COLO668 (cell line): ENCODE results near the gene ENPP3.
A peak's percentile ranks its signal among the peaks of the same experiment; 100 is the strongest.

ENCODE experiments used
- DNase-seq: peaks from one replicate; lab custom pipeline; 2025; ENCODE audit not compliant: unreplicated experiment; lab: John Stamatoyannopoulos, UW

ENPP3 gene

GRCh38 chr6:131642565-131642964 lies 5.5 kb downstream of the ENPP3 start:
- no peak for DNase-seq

- DNase-seq = no peak
Measured at GRCh38 chr6:131642987-131643611, 6.0 kb downstream of the ENPP3 start.

- no peak for DNase-seq
Measured at GRCh38 chr6:131643855-131644460, 6.9 kb downstream of the ENPP3 start.

DNA sequence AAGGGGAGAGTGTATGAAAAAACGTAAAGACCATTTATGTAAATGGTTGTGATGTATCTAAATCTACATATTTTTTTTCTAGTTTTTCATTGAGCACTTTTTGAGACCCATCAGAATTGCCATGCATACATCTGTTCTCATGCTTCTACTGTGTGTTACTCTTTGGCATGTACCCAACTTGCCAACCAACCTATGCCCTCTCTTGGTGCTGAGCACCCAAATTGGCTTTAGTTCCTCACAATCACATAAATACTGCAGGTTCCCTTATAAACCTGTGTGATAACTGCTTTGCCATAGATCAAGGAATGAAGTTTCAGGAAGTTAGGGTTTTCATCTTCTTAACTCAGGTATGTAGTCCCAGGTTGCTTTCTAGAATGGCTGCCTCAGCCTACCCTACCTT lies 7.8 kb downstream of the ENPP3 start:
- DNase-seq = no peak

DNA sequence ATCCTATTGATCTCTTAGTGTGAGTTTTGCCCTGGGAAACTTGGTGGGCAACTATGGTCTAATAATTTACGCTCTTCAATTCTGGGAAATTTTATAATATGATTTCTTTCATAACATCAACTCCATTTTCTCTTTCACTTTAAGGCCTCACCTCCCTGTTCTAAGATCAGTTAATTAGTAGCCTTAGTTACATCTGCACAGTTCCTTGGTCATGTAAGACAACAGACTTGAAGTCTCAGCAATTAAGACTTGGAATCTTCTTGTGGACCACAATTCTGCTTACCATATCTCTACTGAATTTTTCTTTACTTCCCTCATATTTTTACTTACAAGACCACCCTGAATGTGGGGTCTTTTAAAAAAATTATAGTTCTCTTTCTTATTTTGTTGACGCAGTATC lies 8.7 kb downstream of the ENPP3 start:
- DNase-seq = no peak

GRCh38 chr6:131646249-131646670 lies 9.2 kb downstream of the ENPP3 start:
- DNase-seq = no peak

- peak; percentile 65 for DNase-seq
Measured at GRCh38 chr6:131651782-131652181, 14.7 kb downstream of the ENPP3 start.

DNA sequence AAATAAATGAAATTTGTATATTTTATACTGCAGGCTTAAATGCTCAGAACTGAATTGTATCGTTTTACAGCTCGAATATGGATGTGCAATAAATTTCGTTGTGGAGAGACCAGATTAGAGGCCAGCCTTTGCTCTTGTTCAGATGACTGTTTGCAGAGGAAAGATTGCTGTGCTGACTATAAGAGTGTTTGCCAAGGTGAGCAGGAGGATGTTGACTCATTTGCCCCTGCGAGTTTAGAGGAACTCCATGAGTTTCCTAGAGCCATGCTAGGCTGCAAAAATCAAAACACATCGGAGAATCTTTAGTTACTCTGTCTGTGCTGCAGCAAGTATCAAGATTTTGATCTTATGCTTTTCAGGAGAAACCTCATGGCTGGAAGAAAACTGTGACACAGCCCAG lies 15.4 kb downstream of the ENPP3 start:
- DNase-seq = peak; percentile 5

DNA sequence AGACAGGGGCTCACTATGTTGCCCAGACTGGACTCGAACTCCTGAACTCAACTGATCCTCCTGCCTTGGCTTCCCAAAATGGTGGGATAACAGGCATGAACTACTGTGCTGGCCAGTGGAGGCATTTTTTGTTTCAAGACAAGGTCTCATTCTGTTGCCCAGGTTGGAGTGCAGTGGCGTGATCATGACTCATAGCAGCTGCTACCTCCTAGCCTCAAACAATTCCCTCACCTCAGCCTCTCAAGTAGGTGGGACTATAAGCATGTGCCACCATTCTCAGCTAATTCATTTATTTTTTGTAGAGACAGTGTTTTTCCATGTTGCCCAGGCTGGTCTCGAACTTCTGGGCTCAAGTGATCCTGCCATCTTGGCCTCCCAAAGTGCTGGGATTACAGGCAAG lies 17.2 kb downstream of the ENPP3 start:
- no peak for DNase-seq

DNA sequence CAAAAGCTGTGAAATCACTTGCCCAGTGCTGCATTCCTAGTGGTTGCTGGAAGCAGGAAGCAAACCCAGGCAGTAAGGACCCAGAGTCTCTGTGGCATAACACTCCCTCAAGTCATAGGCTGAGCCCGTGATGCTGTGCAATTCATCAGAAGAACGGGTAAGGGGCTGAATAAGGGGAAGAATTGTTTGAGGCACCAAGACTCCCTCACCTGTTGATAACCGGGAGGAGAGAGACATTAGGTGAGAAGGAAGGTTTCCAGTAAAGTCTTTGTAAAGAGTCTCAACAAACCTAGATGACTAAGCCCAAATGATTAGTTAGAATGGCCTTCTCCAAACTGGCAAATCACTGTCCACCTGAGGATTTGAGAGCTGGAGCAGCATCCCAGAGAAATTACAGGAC lies 18.3 kb downstream of the ENPP3 start:
- DNase-seq = no peak

GRCh38 chr6:131655951-131656350 lies 18.8 kb downstream of the ENPP3 start:
- no peak for DNase-seq

- no peak for DNase-seq
Measured at GRCh38 chr6:131656667-131657066, 19.6 kb downstream of the ENPP3 start.

- no peak for DNase-seq
Measured at GRCh38 chr6:131657222-131657621, 20.1 kb downstream of the ENPP3 start.

- DNase-seq = no peak
Measured at GRCh38 chr6:131657630-131658111, 20.6 kb downstream of the ENPP3 start.

DNA sequence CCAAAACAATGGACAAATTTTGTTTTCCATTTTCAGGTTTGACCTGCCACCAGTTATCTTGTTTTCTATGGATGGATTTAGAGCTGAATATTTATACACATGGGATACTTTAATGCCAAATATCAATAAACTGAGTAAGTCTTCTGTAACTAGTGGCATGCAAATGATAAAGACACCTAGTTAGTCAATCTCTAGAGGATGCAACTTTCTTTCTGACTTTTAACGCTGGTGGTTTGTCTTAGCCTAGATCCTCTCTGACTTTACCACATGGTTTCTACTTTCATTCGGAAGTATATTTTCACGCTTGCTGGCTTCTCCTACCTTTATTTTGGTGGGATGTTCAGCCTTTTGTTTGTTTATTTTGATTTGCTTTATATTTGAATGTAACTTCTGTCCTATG lies 21.2 kb downstream of the ENPP3 start:
- DNase-seq = no peak

- no peak for DNase-seq
Measured at GRCh38 chr6:131660195-131660594, 23.1 kb downstream of the ENPP3 start.

GRCh38 chr6:131663578-131664165 lies 26.6 kb downstream of the ENPP3 start:
- no peak for DNase-seq

DNA sequence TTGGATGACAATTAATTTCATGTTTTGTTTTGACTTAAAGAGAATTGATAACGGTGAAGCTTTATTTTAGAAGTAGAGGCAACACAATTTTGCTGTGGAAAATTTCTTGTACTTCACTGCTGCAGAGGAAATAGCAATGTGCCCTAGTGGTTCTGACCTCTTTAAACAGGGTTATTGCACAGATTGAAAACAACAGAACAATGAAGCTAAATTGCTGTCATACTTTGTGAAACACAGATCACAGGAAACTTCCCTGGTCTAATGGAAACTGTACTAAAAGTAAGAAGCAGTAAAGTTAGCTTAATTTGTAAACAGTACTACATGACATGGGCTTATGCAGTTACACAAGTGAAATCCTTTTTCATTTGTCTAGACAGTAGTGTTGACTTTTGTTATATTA lies 32.8 kb downstream of the ENPP3 start:
- DNase-seq = no peak

- no peak for DNase-seq
Measured at GRCh38 chr6:131673184-131673583, 36.1 kb downstream of the ENPP3 start.

GRCh38 chr6:131678442-131678841 lies 41.3 kb downstream of the ENPP3 start:
- DNase-seq = no peak

GRCh38 chr6:131680868-131681267 lies 43.8 kb downstream of the ENPP3 start:
- DNase-seq = no peak

DNA sequence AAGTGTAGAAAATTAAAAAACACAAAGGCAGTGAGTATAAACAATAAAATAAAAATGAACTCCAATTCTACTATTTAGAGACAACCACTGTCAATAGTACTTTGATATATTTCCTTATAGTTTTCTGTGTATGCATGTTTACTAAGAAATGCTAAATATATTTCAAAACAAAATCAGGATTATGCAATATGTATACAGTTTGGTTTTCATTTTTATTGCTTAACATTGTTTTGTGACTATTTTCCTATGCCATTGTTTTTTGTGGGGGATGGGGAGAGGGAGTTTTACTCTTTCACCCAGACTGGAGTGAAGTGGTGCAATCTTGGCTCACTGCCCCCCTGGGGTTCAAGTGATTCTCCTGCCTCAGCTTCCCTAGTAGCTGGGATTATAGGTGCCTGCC lies 44.5 kb downstream of the ENPP3 start:
- DNase-seq = no peak

- DNase-seq = no peak
Measured at GRCh38 chr6:131682442-131682841, 45.3 kb downstream of the ENPP3 start.
